Adrenal gland (tissue), 12 donors: ENCODE results near the gene RIPOR2. TPM values are rescaled to one million over a fixed set of nuclear protein-coding genes. Genes with fewer than 3 reads are reported as not detected.

Experiments
- DNase-seq, 7 donors: peaks; one replicate each; pipeline ENCODE4 v3.0.0-alpha.2; 2019 to 2020
- H3K27ac ChIP-seq, 5 donors: fragments of 200-600 bp; sonication (generic) in 4 of 5; 1 replicate in 3 of 5; 2 replicates in 2 of 5; pipeline versions ENCODE4 v1.5.1 to v1.8.0; 2016 to 2020; ENCODE audit warnings: mild to moderate bottlenecking in 1 of 5
- H3K27me3 ChIP-seq: fragments of 200-600 bp; 2 replicates; pipeline ENCODE4 v1.8.0; 2021
- H3K36me3 ChIP-seq, 2 donors: fragments of 200-600 bp; replicated peaks in 1 of 2; 1 replicate in 1 of 2; 2 replicates in 1 of 2; pipeline versions ENCODE4 v1.5.1 to v1.8.0; 2018 to 2022
- H3K4me1 ChIP-seq, 2 donors: fragments of 200-600 bp; replicated peaks in 1 of 2; 1 replicate in 1 of 2; 2 replicates in 1 of 2; pipeline versions ENCODE4 v1.5.1 to v1.8.0; 2018 to 2021
- H3K4me3 ChIP-seq, 4 donors: fragments of 200-600 bp; sonication (generic) in 3 of 4; one replicate each; pipeline ENCODE4 v1.5.1; 2016 to 2018
- H3K9me3 ChIP-seq, 3 donors: fragments of 200-600 bp; sonication (generic) in 1 of 3; replicated peaks in 1 of 3; 1 replicate in 2 of 3; 2 replicates in 1 of 3; pipeline versions ENCODE4 v1.5.1 to v1.8.0; 2016 to 2021
- POLR2A ChIP-seq, 2 donors: fragments of 450-650 bp; IDR thresholded peaks; one replicate each; pipeline ENCODE4 v1.6.1; 2017; ENCODE audit warnings: antibody characterized with exemption in 2 of 2, mild to moderate bottlenecking in 2 of 2, moderate library complexity in 1 of 2
- WGBS, 4 donors: extraction: QIAGEN DNeasy Blood & Tissue Kit in 2 of 4; methylation state at CpG; one replicate each; pipeline versions ENCODE4 v1.1.5 to v1.1.7; 2013 to 2017; 5-methylcytosine and 5-hydroxymethylcytosine counted together
- intact Hi-C, 2 donors: fragments of 100-400 bp; cut with DNase I; formaldehyde crosslinking; loops; one replicate each; pipeline versions ENCODE4 v1.14.1 to v1.15.0; 2022 to 2023
- polyA plus RNA-seq, 3 donors: library from polyadenylated mRNA; stranded (reverse); fragments of 200-250 nt in 2 of 3; fragments of 350-450 nt in 1 of 3; fragmentation: Illumina TruSeq in 1 of 3; extraction: RNeasy Lipid Tissue Mini Kit (QIAGEN cat#74804) in 1 of 3; gene quantifications; one replicate each; pipeline ENCODE4 v1.2.3, GENCODE V29; 2013 to 2014
- total RNA-seq, 9 donors: library from RNA; depleted of rRNA in 4 of 9; stranded (reverse); fragments of >200 nt in 4 of 9; fragments of 120-200 nt in 1 of 9; fragmentation: NEBNext Ultra II Directional in 1 of 9; extraction: Animal tissue kit (Norgen Biotek cat#: 25700) in 1 of 9; gene quantifications; one replicate each; pipeline versions ENCODE4 v1.1.0 to v1.2.4, GENCODE V29; 2013 to 2023
- TF ChIP-seq, protein P1 (sequence below), 6 experiments: fragments of 450-650 bp in 4 of 6; fragments of 200-600 bp in 2 of 6; sonication (generic) in 1 of 6; IDR thresholded peaks; 1 replicate in 5 of 6; 2 replicates in 1 of 6; pipeline versions ENCODE4 v1.5.1 to v1.8.0; 2016 to 2021; ENCODE audit warnings: antibody characterized with exemption in 6 of 6, mild to moderate bottlenecking in 2 of 6, moderate library complexity in 1 of 6
- donor health status: healthy with polysubstance abuse.
- donor health status: Bipolar disorder and iron deficiency.
- donor health status: DM: yes; HTN: yes; CAD: no.
- donor health status: DM: no; HTN: no; CAD: no.
- donor health status: DM: no; HTN: no; CAD: no.
- donor health status: DM: yes; HTN: yes; CAD: no.

Gene RIPOR2
- total and polyA plus RNA-seq, 12 donors: 1.7 to 16.2 (median 3.9) TPM

DNA sequence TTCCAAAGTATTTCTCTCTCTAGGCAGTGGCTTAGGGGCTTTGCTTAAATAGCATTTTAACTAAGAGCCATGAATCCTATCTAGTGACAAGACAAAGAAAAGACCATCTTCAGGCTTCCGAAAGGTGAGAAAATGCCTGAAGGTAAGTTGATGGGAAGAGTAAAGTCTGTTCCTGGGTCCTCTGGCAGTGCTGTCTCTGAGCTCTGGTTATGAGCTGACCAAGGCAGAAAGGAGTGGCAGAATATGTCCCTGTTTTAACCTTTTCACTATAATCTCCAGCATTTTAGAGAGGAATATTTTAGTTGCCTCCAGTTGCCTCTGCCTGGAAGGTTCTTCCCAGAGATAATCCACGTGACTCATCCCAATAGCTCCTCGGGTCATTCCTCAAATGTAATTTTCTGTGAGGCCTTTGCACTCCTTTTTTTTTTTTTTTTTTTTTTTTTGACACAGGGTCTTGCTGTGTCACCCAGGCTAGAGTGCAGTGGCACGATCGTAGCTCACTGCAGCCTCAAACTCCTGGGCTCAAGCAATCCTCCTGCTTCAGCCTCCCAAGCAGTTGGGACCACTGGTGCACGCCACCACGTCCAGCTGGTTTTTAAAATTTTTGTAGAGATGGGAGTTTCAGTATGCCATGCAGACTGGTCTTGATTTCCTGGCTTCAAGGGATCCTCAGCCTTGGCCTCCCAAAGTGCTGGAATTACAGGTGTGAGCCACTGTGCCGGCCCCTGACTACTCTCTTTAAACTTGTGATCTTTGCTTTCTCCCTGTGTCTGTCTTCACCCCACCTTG is 133.3 kb downstream of the RIPOR2 start:
- H3K27me3 ChIP-seq: no peaks in the 10 kb centered on the region
- TF ChIP-seq POLR2A (IDR thresholded peaks at IDR 0.05): no peak
- TF ChIP-seq, protein P1, sequence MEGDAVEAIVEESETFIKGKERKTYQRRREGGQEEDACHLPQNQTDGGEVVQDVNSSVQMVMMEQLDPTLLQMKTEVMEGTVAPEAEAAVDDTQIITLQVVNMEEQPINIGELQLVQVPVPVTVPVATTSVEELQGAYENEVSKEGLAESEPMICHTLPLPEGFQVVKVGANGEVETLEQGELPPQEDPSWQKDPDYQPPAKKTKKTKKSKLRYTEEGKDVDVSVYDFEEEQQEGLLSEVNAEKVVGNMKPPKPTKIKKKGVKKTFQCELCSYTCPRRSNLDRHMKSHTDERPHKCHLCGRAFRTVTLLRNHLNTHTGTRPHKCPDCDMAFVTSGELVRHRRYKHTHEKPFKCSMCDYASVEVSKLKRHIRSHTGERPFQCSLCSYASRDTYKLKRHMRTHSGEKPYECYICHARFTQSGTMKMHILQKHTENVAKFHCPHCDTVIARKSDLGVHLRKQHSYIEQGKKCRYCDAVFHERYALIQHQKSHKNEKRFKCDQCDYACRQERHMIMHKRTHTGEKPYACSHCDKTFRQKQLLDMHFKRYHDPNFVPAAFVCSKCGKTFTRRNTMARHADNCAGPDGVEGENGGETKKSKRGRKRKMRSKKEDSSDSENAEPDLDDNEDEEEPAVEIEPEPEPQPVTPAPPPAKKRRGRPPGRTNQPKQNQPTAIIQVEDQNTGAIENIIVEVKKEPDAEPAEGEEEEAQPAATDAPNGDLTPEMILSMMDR (IDR thresholded peaks at IDR 0.05): no peak
- intact Hi-C loops: no loop called here
- 69 to 84% (median 80%) methylated on average over 8 of the region's 8 CpGs for WGBS, 4 donors
- no peak overlapping the region for H3K27ac ChIP-seq
- H3K4me3 ChIP-seq: no peak overlapping the region
- DNase-seq: no peak
- H3K9me3 ChIP-seq: no peaks in the 10 kb centered on the region
- no peaks in the 10 kb centered on the region for H3K4me1 ChIP-seq
- no peaks in the 10 kb centered on the region for H3K36me3 ChIP-seq

DNA sequence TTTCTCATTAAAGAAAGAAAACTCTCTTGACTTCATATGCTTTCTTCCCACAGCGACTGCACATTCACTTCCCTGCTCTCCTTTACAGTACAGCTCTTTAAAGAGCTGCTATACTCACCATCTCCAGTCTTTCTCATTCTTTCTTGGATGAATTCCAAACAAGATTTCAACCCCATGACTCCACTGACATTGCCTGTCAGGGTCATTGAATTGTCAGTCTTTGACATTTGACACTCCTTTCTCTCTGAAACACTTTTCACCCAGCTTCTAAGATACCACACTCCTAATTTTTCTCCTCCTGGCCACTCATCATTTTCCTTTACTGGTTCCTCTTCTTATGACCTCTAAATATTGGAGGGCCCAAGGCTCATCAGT is 136.2 kb downstream of the RIPOR2 start:
- 63 to 74% (median 72%) methylated on average over 1 of the region's 1 CpG for whole genome bisulfite sequencing, 4 donors
- no peaks in the 10 kb centered on the region for H3K36me3 ChIP-seq
- H3K4me3 ChIP-seq: no peak overlapping the region
- intact Hi-C loops: no loop called here
- no peaks in the 10 kb centered on the region for H3K9me3 ChIP-seq
- TF ChIP-seq, protein P1 (IDR thresholded peaks at IDR 0.05): no peak
- TF ChIP-seq POLR2A (IDR thresholded peaks at IDR 0.05): no peak
- H3K27ac ChIP-seq: no peak overlapping the region
- H3K27me3 ChIP-seq: no peaks in the 10 kb centered on the region
- no peak for DNase-seq
- no peaks in the 10 kb centered on the region for H3K4me1 ChIP-seq

DNA sequence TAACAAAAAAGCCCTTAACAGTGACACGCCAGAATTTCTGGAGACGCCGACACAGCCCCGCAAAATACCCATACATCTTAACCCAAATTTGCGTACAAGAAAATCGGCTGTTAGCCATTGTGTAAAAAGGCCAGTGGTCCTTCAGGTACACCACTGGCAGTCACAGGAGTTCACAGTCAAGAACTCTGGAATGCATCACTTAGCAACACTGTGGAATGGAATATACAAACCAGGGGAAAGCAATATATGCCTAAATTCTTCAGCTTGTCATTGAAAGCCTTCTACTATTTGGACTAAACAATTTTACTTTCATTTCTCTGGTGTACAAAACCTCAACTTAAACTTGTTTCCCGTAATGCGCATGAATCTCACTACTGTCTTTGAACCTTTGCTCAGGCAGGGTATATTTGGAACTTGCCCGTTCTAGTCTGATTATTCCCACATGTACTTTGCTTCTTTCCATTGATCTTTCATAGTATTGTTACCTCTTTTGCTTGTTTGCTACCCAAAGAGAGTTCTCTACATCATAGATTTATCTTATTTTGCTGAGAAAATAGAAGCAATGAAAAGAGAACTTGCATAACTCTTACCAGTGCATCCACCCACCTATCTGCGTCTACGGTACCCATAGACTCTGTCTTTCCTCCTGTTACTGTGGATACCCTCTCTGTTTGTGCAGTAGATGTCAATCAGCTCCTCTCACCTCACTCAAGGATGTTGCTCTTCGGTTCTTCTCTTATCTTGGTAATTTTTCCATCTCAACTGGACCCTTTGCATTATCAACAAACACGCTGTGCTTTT is 136.8 kb downstream of the RIPOR2 start, which contains the start of gene ARMH2:
Gene ARMH2 (minus strand): TSS at position 178 of the 801 bp plus-strand sequence. CDS start 60 bp downstream, at position 118.
- H3K9me3 ChIP-seq: no peaks in the 10 kb centered on the region
- no peak within 1 kb of the TSS for H3K27ac ChIP-seq
- no peak for DNase-seq
- no peaks in the 10 kb centered on the region for H3K27me3 ChIP-seq
- WGBS, 4 donors: 90 to 93% (median 92%) methylated on average over 13 of the region's 13 CpGs
- TF ChIP-seq, protein P1 (IDR thresholded peaks at IDR 0.05): no peak
- no peak for TF ChIP-seq POLR2A (IDR thresholded peaks at IDR 0.05)
- no peaks in the 10 kb centered on the region for H3K4me1 ChIP-seq
- H3K4me3 ChIP-seq: no peak within 1 kb of the TSS
- intact Hi-C loops: no loop called here
- H3K36me3 ChIP-seq: no peaks in the 10 kb centered on the region

DNA sequence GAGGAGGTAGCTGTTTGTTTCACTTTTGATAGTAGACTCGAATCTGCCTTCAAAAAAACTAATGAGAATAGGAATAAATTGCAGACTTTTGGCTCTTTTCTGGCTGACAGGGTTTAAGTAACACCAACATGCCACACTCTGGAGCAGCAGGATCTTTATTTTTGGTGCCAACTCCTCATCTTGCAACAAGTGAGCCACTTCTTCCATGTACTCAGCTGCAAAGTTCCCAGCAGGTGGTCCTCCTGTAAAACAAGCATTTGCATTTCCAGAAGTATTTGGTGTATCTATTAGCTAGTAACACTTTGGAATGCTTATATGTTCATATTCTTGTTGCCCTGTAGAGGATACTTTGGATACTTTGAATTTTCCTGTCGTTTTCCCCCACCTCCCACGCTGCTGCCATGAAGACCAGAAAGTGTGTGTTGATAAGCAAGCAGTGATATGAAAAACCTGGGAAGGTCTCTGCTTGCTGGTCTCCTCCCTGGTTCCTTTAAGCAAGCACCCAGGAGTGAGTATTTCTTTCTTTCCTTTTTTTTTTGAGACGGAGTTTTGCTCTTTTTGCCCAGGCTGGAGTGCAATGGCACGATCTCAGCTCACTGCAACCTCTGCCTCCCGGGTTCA is 138.1 kb downstream of the RIPOR2 start:
- Histone ChIP-seq H3K4me3 (no peak overlapping the region), H3K4me1 (no peaks in the 10 kb centered on the region), H3K36me3 (no peaks in the 10 kb centered on the region), H3K27me3 (no peaks in the 10 kb centered on the region), H3K9me3 (no peaks in the 10 kb centered on the region), H3K27ac (no peak overlapping the region)
- TF ChIP-seq, protein P1 (IDR thresholded peaks at IDR 0.05): no peak
- no peak for TF ChIP-seq POLR2A (IDR thresholded peaks at IDR 0.05)
- no peak for DNase-seq
- intact Hi-C loops: no loop called here
- WGBS, 4 donors: 80 to 84% (median 83%) methylated on average over 6 of the region's 6 CpGs
